Measurements from ENCODE around the gene PDIK1L. TPM values are rescaled to one million over a fixed set of nuclear protein-coding genes. Genes with fewer than 3 reads are reported as not detected.

The PDIK1L gene
- polyA plus RNA-seq, 1 donor, result 20.1 TPM

DNA sequence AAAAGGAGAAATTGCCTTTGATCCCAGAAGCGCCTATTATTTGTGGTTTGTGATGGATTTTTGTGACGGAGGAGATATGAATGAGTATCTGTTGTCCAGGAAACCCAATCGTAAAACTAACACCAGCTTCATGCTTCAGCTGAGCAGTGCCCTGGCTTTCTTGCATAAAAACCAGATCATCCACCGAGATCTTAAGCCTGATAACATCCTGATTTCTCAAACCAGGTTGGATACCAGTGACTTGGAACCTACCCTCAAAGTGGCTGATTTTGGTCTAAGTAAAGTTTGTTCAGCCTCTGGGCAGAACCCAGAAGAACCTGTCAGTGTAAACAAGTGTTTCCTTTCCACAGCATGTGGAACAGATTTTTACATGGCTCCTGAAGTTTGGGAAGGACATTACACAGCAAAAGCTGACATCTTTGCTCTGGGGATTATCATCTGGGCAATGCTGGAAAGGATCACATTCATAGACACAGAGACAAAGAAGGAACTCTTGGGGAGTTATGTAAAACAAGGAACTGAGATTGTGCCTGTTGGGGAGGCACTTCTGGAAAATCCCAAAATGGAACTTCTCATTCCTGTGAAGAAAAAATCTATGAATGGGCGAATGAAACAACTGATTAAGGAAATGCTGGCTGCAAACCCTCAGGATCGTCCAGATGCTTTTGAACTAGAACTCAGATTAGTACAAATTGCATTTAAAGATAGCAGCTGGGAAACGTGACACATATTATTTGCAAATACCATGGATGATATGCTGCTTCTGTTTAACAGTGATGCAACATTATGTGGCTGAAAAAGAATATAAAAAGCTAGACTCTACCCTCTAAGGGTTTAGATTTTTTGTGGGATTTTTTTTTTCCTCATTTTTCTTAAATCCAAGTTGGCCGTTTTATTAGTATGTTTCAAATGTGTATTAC lies 10.5 kb downstream of the PDIK1L start:
- DNase-seq, result no peak

DNA sequence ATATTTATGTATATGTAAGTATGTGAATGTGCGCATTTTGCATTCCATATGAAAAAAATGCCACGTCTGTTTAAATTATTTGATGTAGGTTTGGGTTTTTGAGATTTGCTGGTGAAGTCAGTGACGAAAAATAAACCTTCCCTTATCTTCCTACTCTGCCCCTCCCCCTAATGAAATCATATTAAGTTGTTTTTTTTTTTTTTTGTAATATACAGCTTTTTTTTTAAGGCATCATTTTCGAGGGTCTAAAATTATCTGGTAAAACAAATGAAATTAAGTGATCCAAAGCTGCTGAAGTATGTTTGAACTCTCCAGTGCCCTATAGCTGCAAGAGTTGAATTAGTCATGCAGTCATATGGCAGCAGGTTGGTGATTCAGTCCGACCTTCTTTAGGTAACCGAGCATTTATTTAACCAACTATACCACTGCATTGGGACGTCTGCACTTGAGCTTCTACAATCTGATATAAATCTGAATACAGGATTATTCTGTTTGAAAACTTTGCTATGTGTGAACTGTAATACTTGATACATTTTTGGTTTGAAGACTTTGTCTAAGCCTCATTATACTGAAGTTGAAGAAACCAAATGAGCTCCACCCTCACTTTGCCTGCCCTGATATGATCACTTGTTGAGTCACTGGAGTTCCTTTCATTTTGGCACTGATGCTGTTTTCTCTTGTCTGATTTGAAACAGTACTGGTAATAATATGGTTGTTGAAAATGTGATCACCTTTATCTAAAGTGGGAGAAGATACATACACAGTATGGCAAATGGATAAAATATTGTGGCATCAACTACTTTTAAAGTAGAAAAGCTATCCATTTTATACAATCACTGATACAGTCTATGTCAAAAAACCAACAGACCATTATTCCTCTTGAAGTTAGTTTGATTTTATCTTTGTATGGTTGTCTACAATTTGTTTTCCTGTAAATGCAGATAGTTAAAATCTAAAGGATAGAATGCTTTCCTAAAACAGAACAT lies 11.7 kb downstream of the PDIK1L start:
- DNase-seq, result no peak

DNA sequence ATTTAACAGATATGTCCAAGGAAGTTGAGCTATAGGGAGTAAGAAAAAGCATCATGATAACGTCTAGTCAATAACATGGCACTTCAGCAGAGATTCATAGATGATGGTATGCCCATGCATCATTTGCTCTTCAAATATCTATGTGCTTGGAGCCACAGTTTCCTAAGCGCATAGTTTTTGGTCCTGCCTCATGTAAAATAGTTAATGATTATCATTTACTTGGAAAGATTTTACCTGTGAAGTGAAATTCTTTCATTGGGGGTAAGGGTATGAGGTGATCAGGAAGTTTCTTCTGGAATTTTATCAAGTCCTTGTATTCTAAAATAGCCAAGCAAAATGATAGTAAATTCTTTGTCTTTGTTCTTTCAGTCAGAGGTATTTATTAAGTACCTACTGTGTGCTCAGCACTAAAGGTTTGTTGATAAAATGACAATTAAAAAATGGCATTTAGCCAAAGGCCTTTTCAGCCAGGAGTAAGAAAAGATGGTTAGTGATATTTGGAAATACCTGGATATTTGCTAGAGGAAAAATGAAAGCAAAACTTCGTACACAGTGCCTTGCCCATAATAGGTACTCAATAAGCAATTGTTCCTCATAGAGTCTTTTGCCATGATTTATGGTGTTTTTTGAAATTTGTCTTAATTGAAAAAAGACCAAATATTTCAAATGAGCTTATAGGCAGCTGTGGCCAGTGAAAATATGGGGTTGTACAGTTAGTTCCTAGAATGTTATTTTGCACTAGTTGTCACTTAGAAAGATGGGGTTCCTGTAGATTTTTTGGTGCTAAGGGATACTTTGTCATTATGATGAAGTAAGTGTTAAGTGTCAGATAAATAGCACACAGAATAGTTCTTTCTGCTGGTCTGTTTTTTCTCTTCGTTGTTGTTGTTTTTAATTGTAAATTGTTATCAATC lies 13.1 kb downstream of the PDIK1L start:
- no peak for DNase-seq

DNA sequence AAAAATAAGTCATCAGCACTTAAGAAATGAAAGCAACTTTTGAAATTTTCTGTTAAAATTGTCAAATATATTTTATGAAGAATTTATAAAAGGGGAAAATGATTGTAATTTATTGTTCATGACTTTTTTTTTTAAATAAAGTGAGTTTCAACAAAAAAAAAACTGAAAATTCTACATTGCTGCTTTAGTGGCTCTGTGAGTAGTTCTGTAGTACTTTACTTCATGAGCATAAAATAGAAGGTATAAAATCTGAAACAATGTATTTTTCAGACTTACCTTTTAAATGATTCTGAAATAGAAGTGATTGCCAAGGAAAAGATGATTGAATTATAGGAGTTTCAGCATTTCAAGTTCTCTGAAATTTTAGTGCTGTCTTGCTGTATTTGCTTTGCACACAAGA lies 13.8 kb downstream of the PDIK1L start:
- no peak for DNase-seq

DNA sequence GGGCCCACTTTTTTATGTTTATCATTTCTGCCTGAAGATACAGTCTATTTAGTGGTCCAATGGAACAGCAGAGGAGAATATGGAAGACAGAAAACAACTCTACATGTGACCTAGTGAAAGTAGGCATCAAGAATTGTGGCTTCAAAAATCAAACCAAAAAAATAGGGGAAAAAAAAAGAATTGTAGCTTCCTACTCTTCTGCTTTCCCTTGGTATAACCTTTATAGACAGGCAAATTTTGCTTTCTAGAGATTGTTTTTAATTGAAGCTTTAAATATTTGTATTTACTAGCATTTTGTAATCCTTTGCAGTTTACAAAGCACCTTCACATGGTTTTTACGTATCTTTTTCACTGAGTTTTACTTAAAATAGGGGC lies 14.3 kb downstream of the PDIK1L start:
- DNase-seq, result no peak

DNA sequence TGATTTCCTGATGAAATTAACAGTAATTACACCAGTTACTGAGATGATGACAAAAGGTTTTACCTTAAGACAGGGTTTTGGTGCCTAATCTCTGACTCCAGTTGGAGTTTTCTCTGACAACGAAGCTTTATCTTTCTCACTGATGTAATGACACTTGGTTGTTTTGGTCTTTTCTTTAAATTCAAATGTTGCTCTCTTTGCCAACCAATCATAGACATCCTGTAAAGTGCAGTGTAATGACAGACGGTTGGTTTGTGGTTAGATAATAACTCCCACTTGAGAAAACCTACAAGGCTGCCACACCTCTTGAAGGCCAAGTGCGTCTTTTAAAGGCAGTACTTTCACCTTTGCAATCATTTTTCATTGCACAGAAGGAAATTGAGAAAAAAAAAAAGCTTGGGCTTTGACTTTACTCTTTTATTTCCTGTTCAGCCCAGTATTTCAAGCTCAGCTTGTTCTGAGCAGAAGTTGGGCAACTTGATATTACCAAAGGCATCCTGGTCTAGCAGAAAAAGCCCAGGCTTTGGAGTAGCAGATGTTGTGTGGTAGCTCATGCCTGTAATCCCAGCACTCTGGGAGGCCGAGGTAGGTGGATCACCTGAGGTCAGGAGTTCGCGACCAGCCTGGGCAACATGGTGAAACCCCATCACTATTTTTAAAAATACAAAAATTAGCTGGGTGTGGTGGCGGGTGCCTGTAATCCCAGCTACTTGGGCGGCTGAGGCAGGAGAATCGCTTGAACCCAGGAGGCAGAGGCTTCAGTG lies 14.9 kb downstream of the PDIK1L start:
- DNase-seq, result no peak

DNA sequence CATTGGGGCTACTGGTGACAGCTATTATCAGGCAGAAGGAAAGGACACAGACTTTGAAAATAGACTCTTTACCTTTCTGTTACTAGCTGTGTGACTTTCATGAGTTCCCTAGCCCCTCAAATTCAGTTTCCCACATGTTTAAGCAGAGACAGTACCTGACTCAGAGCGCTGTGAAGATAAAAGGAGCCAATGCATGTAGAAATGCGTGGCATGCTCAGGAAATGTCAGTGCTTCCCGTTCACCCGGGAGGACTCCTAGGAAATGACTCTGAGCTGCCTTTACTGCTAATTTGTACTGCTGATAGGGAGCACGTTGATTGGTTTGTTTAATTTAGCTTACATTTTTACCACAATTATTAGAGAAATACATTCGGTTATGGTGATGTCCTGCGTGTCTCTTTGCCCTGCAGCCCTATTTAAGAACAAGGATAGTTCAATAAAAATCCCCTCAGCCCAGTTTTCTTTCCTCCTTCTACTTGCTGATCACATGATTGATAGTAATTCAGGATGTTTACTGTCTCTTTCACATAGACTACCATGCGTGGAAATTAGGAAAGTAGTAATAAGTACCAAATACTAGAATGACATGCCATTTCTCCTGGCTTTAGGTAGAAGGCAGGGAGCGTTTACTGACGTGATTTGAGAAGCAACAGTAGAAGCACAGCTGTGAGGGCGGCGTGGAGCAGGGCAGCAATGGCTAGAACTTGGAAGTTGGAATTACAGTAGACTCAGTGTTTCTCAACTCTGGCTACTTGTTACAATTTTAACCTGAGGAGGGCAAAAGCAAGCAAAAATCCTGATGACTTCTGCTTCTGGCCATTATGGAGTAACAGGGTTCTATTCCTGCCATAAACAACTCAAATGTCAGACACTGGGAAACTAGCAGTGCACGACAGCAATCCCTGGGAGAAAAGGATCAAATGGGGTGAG lies 15.9 kb downstream of the PDIK1L start:
- DNase-seq, result no peak

DNA sequence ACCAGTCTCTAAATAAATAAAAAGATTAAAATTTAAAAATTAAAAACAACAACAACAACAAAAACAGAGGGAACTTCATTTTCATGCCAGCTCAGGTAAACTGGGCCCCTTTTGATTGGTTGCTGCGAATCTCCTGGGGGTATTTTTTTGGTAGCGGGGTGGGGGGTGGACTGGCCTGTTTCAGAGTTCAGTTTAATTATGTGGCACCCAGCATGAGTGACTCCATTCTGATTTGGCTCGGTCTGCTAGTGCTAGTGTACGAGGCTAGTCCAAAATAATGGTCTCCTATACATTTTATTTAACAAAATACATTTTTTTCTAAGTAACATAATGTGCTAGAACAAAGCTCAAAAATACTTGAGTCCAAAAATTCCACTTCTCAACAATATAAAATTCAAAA lies 18.2 kb downstream of the PDIK1L start:
- no peak for DNase-seq

DNA sequence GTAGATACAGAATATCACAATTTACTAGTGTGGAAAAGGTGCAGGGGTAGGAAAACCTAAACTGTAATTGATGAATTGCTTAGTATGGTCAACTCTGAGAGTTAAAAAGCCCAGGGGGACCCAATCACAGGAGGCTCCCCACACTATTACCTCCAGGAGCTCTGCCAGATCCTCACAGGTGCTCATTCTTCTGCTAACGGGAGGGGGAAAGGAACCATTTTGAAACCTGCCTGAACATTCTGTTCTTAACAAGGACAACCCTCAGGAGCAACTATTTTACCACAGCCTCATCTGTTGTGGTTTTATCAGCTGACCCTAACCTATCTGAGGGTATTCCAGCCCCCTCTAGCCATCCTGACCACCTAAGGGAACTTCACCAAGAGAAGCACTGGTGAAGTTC lies 19.1 kb downstream of the PDIK1L start:
- DNase-seq, result no peak

DNA sequence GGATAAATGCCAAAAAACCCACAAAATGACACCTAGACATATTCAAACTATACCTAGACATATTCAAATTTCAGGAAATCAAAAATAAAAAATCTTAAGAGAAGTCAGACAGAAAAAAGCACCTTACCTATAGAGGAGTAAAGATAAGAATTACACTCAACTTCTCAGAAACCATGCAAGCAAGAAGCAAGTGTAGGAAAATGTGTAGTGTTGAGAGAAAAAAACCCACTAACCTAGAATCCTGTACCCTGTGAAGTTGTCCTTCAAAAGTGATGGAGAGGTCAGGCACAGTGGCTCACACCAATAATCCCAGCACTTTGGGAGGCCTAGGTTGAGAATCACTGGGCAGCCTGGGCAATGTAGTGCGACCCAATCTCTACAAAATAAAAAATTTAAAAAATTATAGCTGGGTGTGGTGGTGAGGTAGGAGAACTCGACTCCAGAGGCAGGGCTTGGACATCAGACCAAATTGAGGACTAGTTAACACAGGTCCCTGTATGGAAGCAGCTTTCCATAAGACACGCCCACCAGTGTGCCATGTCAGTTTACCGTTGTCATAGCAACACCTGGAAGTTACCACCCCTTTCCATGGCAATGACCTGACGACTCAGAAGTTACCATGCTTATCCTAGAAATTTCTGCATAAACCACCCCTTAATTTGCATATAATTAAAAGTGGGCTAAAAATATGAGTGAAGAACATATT lies 20.7 kb downstream of the PDIK1L start:
- DNase-seq, result no peak

DNA sequence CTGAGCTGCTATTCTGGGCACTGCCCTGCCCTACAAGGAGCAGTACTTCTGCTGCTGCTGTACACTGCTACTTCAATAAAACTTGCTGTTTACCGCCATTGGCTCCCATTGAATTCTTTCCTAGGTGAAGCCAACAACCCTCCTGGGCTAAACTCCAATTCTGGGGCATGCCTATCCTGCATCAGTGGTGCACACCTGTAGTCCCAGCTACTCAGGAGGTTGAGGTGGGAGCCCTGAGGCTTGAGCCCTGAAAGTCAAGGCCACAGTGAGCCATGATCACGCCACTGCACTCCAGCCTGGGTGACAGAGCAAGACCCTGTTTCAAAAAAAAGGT lies 21.2 kb downstream of the PDIK1L start:
- DNase-seq, result no peak

DNA sequence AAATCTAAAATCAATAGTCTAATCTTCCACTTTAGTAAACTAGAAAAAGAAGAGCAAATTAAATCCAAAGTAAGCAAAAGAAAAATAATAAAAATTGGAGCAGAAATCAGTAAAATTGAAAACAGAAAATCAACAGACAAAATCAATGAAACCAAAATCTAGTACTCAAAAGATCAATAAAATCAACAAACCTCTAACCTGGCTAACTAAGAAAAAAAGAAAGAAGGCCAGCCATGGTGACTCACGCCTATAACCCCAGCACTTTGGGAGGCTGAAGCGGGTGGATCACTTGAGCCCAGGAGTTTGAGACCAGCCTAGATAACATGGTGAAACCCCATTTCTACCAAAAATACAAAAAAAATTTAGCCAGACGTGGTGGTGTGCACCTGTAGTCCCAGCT lies 22.8 kb downstream of the PDIK1L start:
- DNase-seq, result no peak

DNA sequence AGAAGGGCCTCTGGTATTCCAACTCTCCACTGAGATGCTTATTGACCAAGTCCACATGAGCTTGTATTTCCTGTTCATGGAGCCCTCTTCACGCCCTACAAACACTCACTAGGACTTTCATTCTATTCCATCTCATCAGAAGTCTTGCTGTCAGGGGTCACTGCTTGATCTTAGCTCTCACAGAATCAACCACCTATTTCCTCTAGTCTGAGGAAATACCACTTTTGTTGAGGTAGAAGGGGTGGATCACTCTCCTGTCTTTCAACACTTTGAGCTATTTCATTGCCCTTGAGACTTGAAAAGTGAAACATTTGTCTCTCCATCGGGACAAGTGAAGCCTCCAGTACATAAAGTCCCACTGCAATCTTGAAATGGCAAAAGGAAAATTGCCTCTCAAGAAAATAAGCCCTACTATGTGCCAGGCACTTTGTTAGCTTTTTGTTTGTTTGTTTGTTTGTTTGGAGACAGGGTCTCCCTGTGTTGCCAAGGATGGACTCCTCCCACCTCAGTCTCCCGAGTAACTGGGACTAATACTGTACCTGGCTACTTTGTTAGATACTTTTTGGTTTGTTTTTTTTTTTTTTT lies 27.4 kb downstream of the PDIK1L start:
- DNase-seq, result no peak

DNA sequence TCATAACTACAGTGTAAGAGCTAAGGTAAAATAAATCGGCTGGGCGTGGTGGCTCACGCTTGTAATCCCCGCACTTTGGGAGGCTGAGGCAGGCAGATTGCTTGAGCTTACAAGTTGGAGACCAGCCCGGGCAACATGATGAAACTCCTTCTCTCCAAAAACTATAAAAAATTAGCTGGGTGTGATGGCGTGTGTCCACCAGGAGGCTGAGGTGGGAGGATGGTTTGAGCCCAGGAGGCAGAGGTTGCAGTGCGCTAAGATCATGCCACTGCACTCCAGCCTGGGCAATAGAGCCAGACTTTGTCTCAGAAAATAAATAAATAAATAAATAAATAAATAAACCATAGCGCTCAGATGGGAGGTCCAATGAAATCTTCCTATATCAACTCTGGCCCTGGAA lies 30.5 kb downstream of the PDIK1L start:
- no peak for DNase-seq

DNA sequence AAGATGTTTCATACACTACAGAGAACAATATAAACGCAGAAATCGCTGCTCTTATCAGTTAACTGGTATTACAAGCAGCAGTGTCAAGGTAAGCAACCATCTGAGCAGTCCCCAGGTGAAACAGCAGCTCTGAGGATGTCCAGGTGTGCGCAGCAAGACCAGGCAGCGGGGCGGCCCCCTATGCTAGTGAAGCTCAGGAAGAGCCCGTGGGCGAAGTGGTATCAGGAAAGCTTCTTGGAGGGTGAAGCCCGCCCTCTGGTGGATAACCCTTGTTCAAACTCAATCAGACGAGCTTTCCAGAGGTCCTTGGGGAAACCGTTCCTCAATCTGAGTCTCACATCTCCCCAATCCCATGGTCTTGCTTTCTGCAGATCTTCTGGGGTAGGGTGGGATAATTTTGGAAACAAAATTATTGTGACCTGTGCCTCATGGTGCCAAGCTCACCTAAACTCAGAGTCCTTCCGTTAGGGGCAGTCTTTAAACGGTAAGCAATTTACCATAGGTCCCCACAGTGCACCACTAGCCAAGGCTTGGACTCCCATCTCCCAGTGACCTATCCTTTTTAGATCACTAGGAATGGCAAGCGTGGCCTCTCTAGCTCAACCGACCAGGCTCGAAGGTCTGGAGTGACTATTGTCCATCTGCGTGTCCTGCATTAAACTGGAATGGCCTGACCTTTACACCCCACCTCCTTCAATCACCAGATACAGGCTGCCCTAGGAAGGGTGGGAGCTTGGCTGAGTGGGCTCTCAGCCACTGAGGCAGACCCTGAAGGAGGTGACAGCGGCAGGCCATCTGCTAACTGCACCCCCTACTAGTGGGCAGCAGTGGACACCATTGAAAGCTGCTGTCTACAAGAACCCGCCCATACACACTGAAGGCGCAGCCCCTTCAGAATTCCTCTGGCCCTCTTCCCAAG lies 33.7 kb downstream of the PDIK1L start:
- DNase-seq, result peak; percentile 83

DNA sequence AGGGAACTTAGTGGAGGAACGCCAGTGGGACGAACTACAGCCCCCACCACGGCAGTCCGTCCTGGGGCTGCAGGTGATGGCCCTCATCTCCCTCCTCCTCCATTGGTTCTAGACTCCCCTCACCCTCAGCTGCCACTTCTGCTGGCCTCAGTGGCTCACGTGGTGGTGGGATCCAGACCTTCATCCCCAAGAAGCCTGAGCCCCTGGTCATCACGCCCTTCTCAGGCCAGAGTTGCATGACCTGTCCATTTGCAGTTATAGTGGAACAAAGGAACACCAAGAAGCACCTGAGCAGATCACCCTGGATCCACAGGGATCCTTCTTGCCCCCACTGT lies 34.3 kb downstream of the PDIK1L start:
- DNase-seq, result no peak

DNA sequence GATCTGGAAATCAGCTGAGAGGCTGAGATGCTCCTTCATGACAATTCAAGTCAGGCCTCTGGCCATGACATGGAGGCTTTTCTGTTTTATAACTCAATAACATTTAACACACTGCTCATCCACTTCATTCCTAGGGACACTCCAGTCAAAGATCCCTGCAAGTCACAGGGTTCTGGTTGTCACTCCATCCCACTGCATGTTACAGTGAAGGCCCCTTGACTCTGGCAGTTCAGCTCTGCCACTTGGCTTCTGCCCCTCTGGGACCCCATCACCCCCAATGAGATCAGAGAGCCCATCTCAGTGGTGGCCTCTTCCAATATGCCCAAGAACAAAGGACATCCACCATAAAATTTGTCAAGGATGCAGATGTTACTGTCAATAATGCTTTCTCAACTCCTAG lies 37.3 kb downstream of the PDIK1L start:
- DNase-seq, result no peak

DNA sequence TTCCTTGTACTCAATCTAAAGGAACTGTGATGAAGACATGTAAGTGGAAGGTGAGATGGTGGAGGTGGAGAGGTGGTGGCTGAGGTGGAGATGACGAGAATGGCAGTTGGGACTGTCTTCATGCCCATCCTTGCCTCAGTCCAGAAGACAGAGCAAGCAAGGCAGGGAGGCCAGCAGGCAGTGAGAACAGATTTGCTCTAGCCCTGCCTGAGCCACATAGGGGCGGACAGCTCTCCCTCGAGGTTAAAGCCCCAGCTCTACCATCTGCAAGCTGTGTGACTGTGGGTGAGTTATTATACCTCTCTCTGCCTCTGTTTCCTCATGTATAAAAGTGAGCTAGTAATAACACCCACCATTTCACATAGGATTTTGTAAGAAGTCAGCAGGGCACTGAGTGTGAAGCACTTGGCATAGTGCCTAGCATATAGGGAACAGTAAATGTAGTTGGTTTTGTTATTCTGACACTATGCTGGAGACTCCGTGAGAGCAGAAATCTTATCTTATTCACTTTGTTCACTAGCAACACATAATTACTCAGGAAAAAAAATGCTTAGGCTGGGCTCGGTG lies 42.4 kb downstream of the PDIK1L start:
- no peak for DNase-seq

All from left kidney (tissue), 2 donors.